GM06990 (cell line): ENCODE measurements around the gene NAALAD2.
"Not testable (repeated sequence)": the region's sequence is repeated elsewhere in the genome, so short reads cannot be mapped to it uniquely, and the experiment has no call there.

Experiments
- DNase-seq: peaks from one replicate; pipeline ENCODE4 v3.0.0-alpha.2; 2011; ENCODE audit not compliant: insufficient read length; ENCODE audit errors: extremely low read depth
- H3K27me3 ChIP-seq: replicated peaks from 2 replicates; pipeline ENCODE4 v1.6.0; 2011; ENCODE audit warnings: low read length; ENCODE audit not compliant: control insufficient read depth, insufficient read depth
- H3K36me3 ChIP-seq: 2 replicates; pipeline ENCODE4 v1.5.1; 2011; ENCODE audit warnings: low read length; ENCODE audit not compliant: control insufficient read depth, insufficient read depth
- H3K4me3 ChIP-seq: replicated peaks from 2 replicates; pipeline ENCODE4 v1.5.1; 2011; ENCODE audit warnings: low read depth, mild to moderate bottlenecking, control low read depth, low read length
- CTCF ChIP-seq: IDR thresholded peaks from 2 replicates; pipeline ENCODE4 v1.5.1; 2011; ENCODE audit warnings: low read length, control low read depth, mild to moderate bottlenecking, inconsistent platforms; ENCODE audit not compliant: insufficient read depth, poor library complexity, severe bottlenecking

NAALAD2 gene

GRCh38 chr11:90120191-90120590, 14.3 kb upstream of the NAALAD2 start:
- no peak for DNase-seq
- no peaks in the 10 kb centered on the region for H3K27me3 ChIP-seq
- TF ChIP-seq CTCF, result no peak
- no peak overlapping the region for H3K4me3 ChIP-seq
- no peaks in the 10 kb centered on the region for H3K36me3 ChIP-seq

GRCh38 chr11:90124371-90124770, 10.1 kb upstream of the NAALAD2 start:
- no peak for DNase-seq
- H3K36me3 ChIP-seq, result no peaks in the 10 kb centered on the region
- TF ChIP-seq CTCF, result no peak
- H3K4me3 ChIP-seq, result no peak overlapping the region
- no peaks in the 10 kb centered on the region for H3K27me3 ChIP-seq

- H3K36me3 ChIP-seq, result no peaks in the 10 kb centered on the region
- no peak for DNase-seq
- H3K4me3 ChIP-seq, result no peak overlapping the region
- no peaks in the 10 kb centered on the region for H3K27me3 ChIP-seq
- TF ChIP-seq CTCF, result no peak
These were observed 9.5 kb upstream of the NAALAD2 start for GRCh38 chr11:90124946-90125345.

- H3K27me3 ChIP-seq, result no peaks in the 10 kb centered on the region
- no peak for DNase-seq
- no peak overlapping the region for H3K4me3 ChIP-seq
- TF ChIP-seq CTCF, result no peak
- no peaks in the 10 kb centered on the region for H3K36me3 ChIP-seq
These were observed 644 bp upstream of the NAALAD2 start for GRCh38 chr11:90133560-90134477.

GRCh38 chr11:90135016-90135415, 553 bp downstream of the NAALAD2 start:
- no peaks in the 10 kb centered on the region for H3K36me3 ChIP-seq
- no peak for DNase-seq
- no peaks in the 10 kb centered on the region for H3K27me3 ChIP-seq
- TF ChIP-seq CTCF, result no peak
- no peak overlapping the region for H3K4me3 ChIP-seq

GRCh38 chr11:90148900-90149299, 14.4 kb downstream of the NAALAD2 start:
- DNase-seq, result no peak
- H3K36me3 ChIP-seq, result no peaks in the 10 kb centered on the region
- H3K4me3 ChIP-seq, result no peak overlapping the region
- H3K27me3 ChIP-seq, result no peaks in the 10 kb centered on the region
- TF ChIP-seq CTCF, result no peak

GRCh38 chr11:90166982-90167573, 32.6 kb downstream of the NAALAD2 start:
- not testable (repeated sequence) for H3K36me3 ChIP-seq, H3K4me3 ChIP-seq, H3K27me3 ChIP-seq
- peak; percentile 1 for DNase-seq

GRCh38 chr11:90167704-90168103, 33.2 kb downstream of the NAALAD2 start:
- H3K36me3 ChIP-seq, H3K27me3 ChIP-seq, H3K4me3 ChIP-seq, DNase-seq: not testable (repeated sequence)
